Fibroblast of the conjunctiva (primary cell): Measurements from ENCODE around the gene PARD6B.
"Not testable (repeated sequence)": the region's sequence is repeated elsewhere in the genome, so short reads cannot be mapped to it uniquely, and the experiment has no call there.

Experiments used
- DNase-seq: peaks from one replicate; pipeline ENCODE4 v3.0.0-alpha.2; 2010; ENCODE audit warnings: low read depth

The PARD6B gene

DNA sequence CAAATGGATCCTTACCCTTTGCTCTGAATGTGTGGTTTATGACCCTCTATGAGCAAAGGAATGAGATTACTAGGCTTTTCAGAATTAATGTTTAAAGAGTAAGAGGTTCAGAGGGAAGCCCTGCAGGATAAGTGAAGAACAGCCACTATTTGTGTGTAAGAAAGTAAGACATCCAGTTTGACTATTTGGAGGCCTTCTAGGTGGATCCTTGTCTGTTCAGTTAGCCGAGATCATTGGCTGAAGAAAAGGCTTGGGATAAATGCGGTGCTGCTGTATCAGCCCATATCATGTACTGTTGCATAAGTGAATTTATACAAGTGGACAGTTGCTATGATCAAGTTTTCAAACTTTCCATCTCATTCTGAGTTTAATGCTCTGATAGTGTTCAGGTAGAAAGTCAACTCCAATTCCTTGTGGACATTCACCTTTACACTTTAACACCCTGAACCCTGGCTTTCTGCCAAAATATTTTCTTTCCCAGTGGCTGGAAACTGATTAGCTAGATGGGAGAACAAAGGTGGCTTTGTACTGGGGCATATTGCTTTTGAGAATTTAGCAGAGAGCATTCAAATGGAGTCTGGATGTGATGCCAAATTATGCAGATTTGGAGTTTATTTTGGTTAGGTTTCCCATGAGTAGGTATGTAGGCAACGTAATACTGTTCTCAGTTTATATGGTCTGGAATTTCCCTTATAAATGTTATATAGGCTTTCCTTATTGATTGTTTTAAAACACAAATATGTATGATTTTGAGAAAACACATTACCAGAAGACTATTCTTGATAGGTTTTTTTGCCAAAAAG, 15.0 kb downstream of the PARD6B start:
- DNase-seq = no peak

DNA sequence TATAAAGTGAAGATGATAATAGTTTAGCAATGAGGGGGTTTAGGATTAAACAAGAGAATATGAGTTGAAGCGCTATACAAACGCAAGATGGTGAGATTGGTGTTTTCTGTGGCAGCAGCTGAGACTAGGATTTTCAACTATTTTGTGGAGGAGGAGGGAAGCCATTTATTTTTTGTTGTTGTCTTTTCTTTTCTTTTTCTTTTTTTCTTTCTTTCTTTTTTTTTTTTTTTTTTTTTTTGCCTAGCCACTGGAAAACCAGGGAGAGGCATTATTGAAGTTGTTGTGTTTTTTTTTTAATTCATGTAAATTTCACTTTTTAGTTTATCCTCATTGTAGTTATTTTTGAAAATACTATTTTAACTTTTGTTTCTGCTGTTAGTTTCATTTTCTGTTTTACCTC, 15.9 kb downstream of the PARD6B start:
- DNase-seq = no peak

DNA sequence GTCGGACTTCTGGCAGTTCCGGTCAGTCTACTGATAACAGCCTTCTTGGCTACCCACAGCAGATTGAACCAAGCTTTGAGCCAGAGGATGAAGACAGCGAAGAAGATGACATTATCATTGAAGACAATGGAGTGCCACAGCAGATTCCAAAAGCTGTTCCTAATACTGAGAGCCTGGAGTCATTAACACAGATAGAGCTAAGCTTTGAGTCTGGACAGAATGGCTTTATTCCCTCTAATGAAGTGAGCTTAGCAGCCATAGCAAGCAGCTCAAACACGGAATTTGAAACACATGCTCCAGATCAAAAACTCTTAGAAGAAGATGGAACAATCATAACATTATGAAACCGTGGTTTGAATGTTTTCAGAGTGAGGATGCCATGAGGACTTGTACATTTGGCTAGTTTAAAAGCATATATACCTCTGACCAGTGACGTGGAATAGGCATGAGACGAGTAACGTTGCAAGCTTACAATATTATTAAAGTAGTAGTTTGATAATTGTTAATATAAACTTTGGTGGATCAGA, 18.8 kb downstream of the PARD6B start:
- DNase-seq = no peak

DNA sequence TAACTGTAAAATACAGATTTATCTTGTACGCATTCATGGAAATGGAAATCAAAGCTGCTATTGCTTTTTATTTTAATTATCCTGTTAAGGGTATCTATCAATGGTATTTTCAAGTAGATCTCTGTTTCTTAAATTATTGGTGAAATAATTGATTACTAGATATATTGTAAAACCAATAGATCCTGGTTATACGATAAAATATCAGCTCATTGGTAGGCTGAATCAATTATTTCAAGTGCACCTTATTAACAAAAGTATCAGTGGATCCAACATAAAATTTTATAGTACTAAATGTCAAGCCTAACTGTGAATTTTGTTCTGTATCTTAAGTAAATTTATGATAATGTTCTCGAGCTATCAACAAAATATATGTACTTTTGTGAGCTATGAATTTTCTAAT, 21.8 kb downstream of the PARD6B start:
- DNase-seq = no peak

DNA sequence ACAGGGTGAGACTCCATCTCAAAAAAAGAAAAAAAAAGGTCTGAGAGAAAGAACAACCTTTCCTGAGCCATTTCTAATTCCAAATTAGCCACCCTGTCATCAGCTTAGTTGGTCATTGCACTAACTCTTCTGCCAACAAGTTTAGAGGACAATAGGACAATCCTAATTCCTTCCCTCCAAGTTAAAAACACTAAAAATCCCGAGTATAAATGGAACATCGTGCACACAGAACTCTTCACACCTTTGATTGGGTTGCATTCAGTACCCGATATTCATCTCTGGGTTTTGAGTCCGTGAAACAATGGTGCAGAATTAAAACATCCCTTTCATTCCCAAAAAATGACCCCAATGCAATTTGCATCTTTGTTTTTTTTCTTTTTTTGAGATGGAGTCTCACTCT, 23.0 kb downstream of the PARD6B start:
- DNase-seq = no peak

DNA sequence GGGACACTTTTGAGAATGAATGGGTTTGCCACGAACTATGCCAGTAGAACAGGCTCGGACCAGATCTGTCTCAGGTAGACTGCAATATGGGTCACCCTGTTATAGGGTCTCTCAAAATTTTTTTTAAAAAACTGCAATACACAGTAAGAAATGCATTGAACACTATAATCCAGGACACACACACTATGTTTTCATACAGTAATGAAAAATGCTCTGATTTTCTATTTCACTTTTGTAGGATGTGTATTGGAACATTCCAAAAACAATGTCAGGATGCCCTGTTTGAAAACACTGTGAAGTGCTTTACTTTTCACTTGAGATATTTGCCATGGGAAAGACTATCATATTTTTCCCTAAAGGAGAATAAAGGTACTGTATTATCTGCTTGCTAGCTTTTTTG, 25.1 kb downstream of the PARD6B start:
- DNase-seq = no peak

DNA sequence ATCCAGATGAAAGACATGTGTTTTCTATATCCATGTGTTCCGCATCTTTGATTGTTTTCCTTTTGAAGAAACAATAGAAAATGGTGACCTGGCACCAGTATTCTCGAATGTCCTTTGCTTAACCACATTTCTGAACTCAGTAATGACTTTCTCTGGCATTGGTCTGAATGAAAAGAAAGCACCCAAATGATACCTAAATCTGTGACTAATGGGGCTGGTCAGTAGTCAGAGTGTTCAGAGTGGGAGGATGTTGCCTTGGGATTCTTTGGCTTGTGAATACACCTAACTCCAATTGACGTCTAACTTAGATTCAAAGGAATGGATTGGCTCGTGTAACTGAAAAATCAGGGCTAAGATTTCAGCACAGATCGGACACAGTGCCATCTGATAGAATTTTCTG, 27.1 kb downstream of the PARD6B start:
- DNase-seq = no peak

DNA sequence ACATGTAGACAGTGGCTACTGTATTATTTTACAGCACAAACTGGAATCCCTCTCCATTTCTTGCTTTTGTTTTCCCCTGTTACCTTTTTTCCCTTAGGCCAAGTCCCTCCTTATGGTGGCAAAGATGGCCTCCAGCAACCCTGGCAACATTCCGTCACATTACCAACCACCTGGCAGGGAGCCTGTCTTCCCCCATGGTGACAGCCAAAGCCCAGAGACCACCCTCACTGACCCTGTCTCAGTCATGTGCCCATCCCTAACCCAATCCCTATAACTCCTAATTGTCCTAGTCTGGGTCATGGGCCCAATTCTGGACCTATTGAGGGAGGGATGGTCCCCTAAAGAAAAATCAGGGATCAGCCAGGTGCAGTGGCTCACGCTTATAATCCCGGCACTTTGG, 27.6 kb downstream of the PARD6B start:
- no peak for DNase-seq

DNA sequence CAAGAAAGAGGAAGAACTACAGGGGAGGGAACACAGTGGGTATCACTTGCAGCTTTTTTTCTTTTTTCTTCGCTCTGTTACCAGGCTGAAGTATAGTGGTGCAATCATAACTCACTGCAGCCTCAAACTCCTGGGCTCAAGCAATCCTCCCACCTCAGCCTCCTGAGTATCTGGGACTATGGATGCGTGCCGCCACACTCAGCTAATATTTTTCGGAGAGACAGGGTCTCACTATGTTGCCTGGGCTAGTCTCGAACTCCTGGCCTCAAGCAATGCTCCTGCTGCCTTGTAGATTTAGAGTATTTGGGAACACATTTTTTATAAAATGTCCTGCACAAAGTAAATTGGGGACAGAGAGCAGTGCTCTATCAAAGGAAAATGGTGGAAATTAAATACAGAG, 28.3 kb downstream of the PARD6B start:
- no peak for DNase-seq

DNA sequence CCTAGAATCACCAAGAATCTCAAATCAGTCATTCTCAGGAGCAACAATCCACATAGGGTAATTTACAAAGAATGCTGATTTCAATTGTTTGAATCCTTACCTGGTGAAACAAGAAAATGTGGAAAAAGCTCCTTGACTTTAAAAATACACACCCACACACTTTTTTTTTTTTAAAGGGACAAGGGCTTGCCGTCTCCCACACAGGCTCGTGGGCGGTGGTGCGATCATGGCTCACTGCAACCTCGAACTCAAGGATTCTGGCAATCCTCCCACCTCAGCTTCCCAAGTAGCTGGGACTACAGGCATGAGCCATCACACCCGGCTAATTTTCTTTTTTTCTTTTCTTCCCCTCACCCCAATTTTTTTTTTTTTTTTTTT, 30.7 kb downstream of the PARD6B start:
- no peak for DNase-seq

DNA sequence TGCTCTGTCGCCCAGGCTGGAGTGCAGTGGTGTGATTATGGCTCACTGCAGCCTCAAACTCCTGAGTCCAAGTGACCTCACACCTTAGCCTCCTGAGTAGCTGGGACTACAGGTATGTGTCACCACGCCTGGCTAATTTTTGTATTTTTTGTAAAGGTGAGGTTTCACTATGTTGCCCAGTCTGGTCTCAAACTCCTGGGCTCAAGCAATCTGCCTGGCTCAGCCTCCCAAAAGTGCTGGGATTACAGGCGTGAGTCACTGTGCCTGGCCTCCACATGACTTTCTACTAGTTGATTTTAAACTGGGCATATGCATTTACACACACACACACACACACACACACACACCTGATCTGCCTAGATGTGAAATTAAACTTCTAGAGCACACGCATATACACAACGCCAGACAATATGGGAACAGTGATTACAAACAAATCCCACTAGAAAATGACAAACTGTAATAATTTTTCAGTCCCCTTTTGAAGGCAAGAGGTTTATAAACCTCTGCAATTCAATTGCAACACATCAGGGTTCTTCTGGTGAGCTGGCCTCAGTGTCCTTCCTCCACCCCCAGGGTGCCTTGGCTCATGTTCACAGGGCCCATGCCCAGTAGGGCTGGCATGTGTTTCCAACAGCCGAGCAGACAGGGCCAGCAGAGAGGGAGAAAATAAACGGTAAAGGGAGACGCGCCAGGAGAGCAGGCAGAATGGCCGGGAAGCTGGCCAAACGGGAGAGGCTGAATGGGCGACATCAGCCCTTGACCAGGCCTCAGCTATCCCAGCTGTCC, 31.2 kb downstream of the PARD6B start:
- DNase-seq = peak; percentile 36

DNA sequence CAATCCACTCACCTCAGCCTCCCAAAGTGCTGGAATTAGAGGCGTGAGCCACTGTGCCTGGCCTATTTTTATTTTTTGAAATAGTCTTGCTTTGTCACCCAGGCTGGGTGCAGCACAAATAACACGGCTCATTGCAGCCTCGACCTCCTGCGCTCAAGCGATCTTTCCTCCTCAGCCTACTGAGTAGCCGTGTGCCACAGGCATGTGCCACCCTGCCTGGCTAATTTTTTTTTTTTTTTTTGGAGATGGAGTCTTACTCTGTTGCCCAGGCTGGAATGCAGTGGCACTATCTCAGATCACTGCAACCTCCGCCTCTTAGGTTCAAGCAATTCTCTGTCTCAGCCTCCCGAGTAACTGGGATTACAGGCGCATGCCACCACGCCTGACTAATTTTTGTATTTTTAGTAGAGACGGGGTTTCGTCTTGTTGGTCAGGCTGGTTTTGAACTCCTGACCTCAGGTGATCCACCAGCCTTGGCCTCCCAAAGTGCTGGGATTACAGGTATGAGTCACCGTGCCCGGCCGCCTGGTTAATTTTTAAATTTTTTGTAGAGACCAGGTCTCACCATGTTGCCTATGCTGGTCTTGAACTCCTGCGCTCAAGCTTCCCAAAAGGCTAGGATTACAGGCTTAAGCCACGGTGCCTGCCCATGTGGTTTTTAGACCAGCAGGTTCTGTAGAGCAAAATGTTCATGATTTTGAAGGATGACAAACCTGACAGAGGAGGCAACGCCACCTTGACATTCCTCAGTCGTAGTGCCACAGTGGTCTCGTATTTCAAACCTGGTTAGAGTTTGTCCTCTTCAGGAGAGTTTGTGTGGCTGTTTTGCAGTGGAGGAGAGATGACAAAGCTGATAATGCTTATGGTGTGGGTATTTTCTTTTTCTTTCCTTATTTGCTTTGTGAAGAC, 32.4 kb downstream of the PARD6B start:
- not testable (repeated sequence) for DNase-seq

DNA sequence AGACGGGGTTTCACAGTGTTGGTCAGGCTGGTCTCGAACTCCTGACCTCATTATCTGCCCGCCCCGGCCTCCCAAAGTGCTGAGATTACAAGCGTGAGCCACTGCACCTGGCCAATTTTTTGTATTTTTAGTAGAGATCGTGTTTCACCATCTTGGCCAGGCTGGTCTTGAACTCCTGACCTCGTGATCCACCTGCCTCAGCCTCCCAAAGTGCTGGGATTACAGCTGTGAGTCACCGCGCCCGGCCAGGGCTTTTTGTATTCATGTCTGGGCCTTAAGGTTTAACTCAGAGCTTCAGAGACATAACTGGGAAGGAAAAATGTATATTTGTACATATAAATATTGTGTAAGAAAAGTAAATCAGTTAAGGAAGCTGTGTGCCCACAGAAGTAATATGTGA, 33.9 kb downstream of the PARD6B start:
- not testable (repeated sequence) for DNase-seq

DNA sequence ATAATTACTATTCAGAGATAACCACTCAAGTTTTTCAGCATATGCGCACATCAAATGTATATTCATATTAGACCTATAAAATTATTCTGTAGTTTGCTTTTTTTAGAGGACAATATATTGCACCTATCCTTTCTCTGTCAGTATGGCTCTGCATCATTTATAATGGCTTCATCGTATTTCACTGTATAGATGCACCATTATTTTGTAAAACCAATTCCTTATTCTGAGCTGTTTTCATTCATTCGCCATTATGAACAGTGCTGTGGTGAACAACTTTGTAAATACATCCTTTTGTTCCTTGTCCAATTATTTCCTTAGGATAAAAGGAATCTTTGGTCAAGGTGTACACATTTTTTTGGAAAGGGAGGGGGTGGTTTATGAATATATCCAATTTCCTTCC, 34.3 kb downstream of the PARD6B start:
- DNase-seq = no peak

DNA sequence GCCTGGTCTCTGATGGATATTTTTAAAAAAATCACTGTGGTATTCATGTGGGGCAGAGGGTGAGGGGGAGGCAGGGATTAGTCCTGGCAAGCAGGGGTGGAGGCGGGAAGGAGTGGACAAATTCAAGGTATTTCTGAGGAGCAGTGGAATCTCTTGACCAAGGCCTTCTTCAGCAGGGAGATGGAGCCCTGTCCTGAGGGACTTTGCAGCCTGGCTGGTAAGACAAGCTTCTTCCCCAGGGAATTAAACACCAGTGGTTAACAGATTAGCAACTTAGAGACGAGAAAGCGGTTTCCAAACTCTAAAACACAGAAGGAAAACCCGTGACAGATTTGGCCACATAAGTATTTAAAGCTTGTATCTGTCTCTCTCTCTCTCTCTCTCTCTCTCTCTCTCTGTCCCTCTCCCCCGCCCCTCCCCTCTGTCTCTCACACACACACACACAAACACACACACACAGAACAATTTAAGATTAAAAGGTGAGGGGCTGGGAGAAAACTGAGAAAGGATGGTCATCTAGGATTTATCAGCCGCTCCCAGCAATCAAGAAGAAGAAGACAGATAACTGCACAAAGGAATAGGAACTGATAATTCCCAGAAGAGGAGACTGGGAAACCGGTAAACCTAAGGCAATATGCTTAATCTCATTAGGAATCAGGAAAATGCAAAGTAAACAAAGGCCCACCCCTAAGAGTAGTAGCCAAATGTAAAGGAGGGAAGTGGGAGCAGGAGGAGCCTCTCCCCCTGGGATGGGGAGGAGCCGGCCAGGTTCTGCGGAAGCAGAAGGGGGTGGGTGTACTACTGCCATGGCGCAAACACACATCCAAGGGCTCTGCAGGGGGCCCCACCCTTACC, 35.8 kb downstream of the PARD6B start:
- DNase-seq = not testable (repeated sequence)

DNA sequence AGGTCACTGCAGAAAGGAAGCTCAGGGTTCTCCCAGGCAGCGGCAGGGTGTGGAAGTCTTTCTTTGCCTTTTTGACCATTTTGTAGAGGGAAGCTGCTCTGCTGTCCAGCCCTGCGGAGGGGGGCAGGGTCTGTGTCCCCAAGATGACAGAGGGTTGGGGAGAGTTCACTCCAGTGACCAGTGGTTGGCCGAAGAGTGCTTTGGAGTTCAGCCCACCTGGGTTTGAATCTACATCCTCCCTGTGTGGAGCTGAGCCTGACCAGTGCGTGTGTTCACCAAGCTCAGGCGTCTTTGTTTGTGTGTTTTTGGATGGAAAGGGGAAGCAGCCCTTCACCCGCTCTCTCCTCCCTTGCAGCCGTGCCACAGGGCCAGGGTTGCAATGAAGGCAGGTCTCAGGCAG, 37.6 kb downstream of the PARD6B start:
- not testable (repeated sequence) for DNase-seq

DNA sequence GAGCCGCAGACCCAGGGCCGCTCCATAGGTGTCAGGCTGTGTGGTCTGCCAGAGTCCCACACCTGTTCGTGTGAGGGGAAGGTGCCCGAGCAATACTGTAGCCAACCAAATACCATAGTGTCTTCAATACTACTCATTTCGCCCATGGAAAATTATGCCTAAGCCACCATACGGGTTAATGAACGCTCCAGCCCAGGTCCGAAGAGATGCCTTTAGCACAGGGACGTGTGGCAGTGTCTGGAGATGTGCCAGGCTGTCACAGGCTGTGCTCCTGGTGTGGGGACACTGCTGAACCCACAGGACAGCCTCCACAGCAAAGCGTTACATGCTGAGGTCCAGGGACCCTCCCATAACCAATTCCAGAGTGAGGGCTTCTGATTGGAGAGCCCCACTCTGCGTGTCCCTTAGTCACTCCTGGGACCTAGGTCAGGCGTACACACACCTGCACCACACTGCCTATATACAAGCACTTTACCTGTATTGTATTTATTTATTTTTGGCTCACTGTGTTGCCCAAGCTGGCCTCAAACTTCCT, 38.2 kb downstream of the PARD6B start:
- DNase-seq = not testable (repeated sequence)

DNA sequence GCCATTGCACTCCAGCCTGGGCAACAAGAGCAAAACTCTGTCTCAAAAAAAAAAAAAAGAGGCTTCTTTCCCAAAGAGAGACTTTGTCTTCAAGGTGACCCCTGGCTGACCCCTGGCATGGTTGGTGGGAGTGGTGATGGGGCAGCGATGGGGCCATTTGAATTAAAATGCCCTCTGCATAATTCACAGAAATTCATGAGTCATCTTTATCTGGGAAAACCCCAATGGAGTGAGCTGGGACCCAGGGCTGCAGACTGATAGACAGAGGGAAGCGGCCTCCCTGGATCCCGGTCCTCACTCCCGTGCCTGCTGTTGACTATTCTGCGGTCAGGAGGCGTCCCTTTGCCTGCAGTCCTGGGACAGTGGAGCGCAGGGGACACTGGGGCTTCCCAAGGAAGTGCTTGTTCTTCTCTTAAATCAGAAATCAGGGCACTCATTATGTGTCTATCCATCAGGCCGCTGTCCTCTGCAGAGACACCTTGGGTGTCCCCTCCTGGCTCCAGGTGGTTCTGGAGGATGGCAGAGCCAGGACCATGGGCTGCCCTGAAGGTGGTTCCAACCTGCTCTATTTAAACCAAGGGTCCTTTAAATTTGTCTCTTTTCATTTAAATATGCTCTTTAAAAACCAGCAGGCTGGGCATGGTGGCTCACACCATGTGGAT, 40.2 kb downstream of the PARD6B start:
- DNase-seq = not testable (repeated sequence)

DNA sequence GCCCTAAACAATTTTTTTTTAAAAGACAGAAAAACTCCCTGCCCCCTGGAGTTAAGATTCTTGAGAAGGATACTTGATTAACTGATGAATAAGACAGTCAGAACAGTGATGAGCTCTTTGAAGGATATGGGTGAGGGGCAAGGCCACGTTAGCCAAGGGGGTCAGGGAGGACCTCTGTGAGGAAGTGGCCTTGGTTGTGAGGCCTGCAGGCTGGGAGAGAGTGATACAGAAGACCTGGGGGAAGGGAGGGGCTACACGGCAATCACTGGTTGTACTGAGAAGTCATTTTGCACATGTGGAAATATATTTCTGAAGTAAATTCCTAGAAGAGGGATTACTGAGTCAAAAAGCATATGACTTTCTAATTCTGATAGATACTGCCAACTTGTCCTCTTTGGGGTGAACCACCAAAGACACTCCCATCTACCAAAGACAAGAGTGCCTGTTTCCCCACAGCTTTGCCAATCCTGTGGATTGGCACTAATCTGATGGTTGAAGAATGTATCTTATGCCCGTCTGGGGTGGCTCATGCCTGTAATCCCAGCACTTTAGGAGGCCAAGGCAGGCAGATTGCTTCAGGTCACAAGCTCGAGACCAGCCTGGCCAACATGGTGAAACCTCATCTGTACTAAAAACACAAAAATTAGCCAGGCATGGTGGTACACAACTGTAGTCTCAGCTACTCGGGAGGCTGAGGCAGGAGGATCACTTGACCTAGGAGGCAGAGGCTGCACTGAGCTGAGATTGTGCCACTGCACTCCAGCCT, 41.2 kb downstream of the PARD6B start:
- no peak for DNase-seq

DNA sequence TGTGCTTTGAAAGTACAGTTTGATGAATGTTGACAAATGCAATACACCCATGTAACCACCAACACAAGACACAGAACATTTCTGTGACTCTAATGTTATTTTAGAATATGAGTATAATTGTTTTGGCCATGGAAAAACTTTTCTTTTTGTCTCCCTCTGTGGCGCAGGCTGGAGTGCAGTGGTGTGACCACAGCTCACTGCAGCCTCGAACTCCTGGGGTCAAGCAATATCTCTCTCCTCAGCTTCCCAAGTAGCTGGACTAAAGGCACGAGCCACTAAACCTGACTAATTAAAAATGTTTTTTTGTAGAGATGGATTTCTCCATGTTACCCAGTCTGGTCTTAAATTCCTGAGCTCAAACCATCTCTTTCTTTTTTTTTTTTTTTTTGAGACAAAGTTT, 43.1 kb downstream of the PARD6B start:
- no peak for DNase-seq
